Coronary artery (tissue), 2 donors: ENCODE measurements around the gene PIGO.
A peak's percentile ranks its signal among the peaks of the same experiment; 100 is the strongest.

Source experiments
- DNase-seq: peaks from one replicate; pipeline ENCODE4 v3.0.0-alpha.2; 2017; ENCODE audit warnings: low spot score
- H3K27ac ChIP-seq, 2 donors: fragments of 200-600 bp; sonication (generic); one replicate each; pipeline ENCODE4 v1.5.1; 2016 to 2019
- H3K4me3 ChIP-seq: fragments of 200-600 bp; sonication (generic); 2 replicates; pipeline ENCODE4 v1.5.1; 2016; ENCODE audit warnings: mild to moderate bottlenecking, moderate library complexity
- TF ChIP-seq, protein P1 (sequence below): fragments of 200-600 bp; sonication (generic); IDR thresholded peaks from one replicate; pipeline ENCODE4 v1.5.1; 2019; ENCODE audit warnings: antibody characterized with exemption

Gene PIGO

DNA sequence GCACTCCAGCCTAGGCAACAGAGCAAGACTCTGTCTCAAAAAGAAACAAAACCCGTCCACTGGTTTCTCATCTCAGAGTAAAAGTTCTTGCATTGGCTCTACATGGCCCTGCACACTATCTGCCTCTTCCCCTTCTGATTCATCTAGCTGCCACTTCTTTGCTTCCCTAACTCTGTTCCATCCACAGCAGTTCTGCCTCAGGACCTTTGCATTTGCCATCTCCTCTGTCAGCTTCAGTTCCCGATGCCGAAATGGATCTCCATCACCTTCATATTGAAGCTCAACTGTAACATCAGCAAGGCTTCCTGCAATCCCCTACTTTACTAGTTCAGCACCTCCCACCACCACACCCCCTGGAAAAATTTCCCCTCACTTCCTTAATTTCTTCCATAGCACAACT, 1.2 kb upstream of the PIGO start:
- Histone ChIP-seq H3K4me3 (no peak overlapping the region), H3K27ac (no peak overlapping the region)
- TF ChIP-seq, protein P1, sequence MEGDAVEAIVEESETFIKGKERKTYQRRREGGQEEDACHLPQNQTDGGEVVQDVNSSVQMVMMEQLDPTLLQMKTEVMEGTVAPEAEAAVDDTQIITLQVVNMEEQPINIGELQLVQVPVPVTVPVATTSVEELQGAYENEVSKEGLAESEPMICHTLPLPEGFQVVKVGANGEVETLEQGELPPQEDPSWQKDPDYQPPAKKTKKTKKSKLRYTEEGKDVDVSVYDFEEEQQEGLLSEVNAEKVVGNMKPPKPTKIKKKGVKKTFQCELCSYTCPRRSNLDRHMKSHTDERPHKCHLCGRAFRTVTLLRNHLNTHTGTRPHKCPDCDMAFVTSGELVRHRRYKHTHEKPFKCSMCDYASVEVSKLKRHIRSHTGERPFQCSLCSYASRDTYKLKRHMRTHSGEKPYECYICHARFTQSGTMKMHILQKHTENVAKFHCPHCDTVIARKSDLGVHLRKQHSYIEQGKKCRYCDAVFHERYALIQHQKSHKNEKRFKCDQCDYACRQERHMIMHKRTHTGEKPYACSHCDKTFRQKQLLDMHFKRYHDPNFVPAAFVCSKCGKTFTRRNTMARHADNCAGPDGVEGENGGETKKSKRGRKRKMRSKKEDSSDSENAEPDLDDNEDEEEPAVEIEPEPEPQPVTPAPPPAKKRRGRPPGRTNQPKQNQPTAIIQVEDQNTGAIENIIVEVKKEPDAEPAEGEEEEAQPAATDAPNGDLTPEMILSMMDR: no peak
- no peak for DNase-seq

DNA sequence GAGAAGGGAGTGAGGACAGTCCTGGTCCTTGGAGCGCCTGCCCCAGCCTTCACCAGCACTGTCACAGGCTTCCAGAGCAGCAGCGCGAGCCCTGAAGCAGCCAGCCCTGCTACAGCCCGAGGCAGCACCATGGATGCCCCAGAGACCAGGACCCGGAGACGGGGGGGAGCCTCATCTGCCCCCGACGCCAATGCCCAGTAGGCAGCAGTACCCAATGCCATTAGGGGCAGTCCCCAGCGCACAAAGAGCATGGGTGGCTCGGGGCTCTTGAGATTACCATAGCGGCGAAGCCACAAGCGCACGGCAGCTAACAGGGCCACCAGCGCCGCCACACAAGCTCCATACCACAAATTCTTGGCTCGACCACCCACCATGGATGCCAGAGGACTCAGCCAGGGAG, 4.9 kb downstream of the PIGO start:
- no peak for DNase-seq
- no peak overlapping the region for H3K4me3 ChIP-seq
- TF ChIP-seq, protein P1: no peak
- no peak overlapping the region for H3K27ac ChIP-seq

DNA sequence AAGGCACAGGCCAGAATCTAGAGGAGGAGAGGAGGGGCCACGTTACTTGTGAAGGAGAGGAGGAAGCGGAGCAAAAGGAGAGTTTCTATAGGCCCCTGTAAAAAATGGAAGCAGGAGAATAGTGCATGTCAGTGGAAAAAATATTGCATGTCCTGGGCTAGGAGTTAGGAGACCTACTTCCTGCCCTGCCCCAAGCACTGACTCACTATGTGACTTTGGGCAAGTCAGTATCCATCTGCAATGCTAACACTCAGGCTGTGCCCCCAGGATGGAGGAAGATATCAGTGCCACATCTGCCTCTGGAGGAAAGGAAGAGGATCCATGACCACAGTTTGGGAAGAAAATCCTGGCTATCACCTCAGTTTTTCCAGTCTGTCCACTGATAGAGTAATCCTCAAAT, 7.0 kb downstream of the PIGO start:
- H3K4me3 ChIP-seq: no peak overlapping the region
- no peak overlapping the region for H3K27ac ChIP-seq
- DNase-seq: no peak
- TF ChIP-seq, protein P1: no peak

DNA sequence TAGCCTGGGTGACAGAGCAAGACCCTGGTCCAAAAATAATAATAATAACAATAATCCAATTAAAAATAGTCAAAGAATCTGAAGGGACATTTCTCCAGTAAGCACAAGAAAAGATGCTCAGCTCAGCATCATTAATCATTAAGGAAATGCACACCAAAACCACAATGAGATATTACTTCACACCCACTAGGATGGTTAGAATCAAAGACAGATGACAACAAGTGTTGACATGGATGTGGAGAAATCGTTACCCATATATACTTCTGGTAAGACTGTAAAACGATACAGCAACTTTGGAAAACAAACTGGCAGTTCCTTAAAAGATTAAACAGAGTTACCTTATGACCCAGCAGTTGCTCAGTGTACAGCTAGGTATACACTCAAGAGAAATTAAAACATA, 11.3 kb downstream of the PIGO start:
- no peak overlapping the region for H3K27ac ChIP-seq
- H3K4me3 ChIP-seq: no peak overlapping the region
- no peak for DNase-seq
- TF ChIP-seq, protein P1: no peak

DNA sequence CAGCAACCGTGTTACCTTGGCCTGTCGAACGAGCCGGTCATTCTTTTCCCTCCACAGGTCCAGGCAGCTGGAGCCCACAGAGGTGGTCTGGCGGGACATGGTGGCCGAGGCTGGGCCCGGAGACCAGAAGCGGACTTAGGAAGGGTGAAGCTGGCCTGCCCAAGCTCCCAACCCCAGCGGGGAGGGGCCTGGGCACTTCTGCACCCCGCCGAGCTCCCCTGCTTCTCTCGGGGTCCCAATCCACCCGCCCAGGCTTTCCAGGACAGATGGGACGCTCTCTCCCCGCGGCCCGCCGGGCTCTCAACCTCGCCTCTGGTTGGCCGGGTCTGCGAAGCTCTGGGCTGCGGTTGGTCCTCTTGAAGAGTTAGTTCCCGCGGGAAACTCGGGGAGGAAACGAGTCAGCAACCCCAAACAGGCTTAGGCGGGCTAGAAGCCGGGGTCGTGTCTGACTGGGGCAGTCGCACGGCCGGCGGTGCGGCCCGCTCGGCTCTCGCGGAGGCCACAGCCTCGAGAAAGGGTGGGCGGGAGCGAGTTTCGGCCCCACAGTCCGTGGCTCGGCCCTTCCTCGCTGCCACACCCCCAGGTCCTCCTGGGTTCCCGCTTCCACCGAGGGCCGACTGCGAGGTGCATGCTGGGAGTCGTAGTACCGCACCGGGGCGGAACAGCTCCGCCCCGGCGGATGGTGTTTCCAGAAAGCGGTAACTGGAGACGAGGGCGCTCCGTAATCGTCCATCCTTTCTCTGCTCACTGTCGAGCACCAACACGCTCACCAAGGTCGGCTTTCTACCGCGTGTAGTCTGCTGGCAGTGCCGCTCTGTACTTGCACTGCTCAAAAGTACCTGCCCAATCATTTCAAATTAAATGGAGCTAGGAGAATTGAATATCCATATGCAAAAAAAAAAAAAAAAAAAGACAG, 16.7 kb downstream of the PIGO start, which contains the start of gene FANCG:
TSS of gene FANCG (minus strand) at position 517 of the 916 bp plus-strand sequence. CDS start at position 99, 418 bp downstream.
- DNase-seq: peak; percentile 92
- peak within 1 kb of the TSS; percentile 43 to 89 for H3K27ac ChIP-seq
- TF ChIP-seq, protein P1: no peak
- peak within 1 kb of the TSS; percentile 97 for H3K4me3 ChIP-seq

DNA sequence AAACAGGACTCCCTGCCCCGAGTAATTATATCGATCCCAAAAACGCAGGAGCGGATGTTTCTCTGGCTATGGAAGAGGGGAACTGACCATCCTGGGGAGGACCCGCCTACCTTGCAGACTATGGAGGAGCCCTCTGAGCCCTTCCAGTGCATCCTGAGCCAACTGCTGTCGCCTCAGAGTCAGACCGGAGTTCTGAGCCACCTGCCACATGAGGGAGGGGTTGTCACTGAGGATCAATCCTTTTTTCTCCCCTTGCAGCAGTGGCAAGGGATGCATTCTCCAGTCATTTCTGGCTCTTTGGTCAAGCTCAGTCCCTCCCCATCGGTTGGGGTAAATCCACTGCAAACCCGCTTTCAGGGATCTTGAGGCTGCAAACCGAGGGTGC, 17.4 kb downstream of the PIGO start:
- peak overlapping the region; percentile 43 to 89 for H3K27ac ChIP-seq

More for the DNA sequence above, 17.4 kb downstream of the PIGO start:
- peak overlapping the region; percentile 97 for H3K4me3 ChIP-seq
- TF ChIP-seq, protein P1: no peak
- DNase-seq: no peak
